ENCODE results near the gene CFAP221. TPM values are rescaled to one million over a fixed set of nuclear protein-coding genes. Genes with fewer than 3 reads are reported as not detected.

Gene CFAP221
- total RNA-seq, 1 experiment from 2014 or later, result not detected

DNA sequence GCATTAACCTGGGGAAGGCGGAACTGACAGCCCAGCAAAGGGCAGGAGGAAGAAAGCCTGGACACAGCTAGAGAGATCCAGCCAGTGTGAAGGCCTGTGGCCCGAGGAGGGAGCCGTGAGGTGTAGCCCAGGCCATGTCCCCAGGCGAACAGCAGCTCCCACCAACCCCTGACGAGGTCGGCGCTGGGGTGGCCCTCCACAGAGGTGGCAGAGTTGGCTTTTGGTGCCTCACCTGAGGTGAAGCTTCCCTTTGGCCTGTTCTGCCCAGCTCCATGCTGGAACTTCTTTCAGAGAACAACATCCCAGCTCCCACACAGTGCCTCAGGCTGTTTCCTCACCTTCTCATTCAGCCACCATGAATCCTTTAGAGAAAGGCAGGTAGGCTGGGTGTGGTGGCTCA lies 148.1 kb downstream of the CFAP221 start:
- H3K4me3 Mint-ChIP-seq (ENCODE audit: unreplicated experiment), result no peak overlapping the region
- no peak for DNase-seq (ENCODE audit: unreplicated experiment)
- intact Hi-C loops (cut with micrococcal nuclease), result no loop called here
- TF ChIP-seq, protein P1, sequence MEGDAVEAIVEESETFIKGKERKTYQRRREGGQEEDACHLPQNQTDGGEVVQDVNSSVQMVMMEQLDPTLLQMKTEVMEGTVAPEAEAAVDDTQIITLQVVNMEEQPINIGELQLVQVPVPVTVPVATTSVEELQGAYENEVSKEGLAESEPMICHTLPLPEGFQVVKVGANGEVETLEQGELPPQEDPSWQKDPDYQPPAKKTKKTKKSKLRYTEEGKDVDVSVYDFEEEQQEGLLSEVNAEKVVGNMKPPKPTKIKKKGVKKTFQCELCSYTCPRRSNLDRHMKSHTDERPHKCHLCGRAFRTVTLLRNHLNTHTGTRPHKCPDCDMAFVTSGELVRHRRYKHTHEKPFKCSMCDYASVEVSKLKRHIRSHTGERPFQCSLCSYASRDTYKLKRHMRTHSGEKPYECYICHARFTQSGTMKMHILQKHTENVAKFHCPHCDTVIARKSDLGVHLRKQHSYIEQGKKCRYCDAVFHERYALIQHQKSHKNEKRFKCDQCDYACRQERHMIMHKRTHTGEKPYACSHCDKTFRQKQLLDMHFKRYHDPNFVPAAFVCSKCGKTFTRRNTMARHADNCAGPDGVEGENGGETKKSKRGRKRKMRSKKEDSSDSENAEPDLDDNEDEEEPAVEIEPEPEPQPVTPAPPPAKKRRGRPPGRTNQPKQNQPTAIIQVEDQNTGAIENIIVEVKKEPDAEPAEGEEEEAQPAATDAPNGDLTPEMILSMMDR (IDR thresholded peaks at IDR 0.05; ENCODE audit: unreplicated experiment), result no peak
- BruUV-seq (replicated peaks), result no TSS peak
- H3K36me3 Mint-ChIP-seq (ENCODE audit: insufficient read depth, unreplicated experiment), result no peaks in the 10 kb centered on the region
- H3K4me1 Mint-ChIP-seq (ENCODE audit: insufficient read depth, unreplicated experiment), result peaks cover 4% of the 10 kb centered on the region
- H3K27ac Mint-ChIP-seq (ENCODE audit: low read depth, unreplicated experiment), result no peak overlapping the region
- CTCF ChIA-PET, result interaction anchor here (0.5 kb wide), 1 partner anchor 213 kb away, joined by 3 read pairs; no protein-coding TSS in a partner anchor
- H3K27me3 Mint-ChIP-seq (ENCODE audit: insufficient read depth, unreplicated experiment), result no peaks in the 10 kb centered on the region
- POLR2A ChIA-PET, result interaction anchor here (0.8 kb wide), 1 partner anchor 22 kb away, joined by 3 read pairs; no protein-coding TSS in a partner anchor
- no peaks in the 10 kb centered on the region for H3K9me3 Mint-ChIP-seq (ENCODE audit: unreplicated experiment)

DNA sequence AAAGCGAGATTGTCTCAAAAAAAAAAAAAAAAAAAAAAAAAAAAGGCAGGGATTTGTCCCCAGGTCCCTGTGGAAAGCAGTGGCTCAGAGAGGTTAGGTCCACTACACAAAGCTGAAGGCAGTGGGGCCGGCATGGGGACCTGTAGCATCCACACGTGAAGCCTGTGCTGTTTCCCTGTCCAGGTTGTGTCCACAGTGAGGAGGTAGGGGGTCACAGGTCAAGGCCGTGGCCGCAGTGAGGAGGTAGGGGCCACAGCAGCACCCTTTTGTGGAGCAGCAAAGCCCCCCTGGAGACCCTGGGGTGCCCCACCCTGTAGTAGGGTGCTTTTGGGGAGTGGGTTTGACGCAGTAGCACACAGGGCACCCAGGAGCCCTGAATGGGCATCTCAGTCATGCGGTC lies 148.7 kb downstream of the CFAP221 start:
- Mint-ChIP-seq H3K27me3 (ENCODE audit: insufficient read depth, unreplicated experiment) (no peaks in the 10 kb centered on the region), H3K9me3 (ENCODE audit: unreplicated experiment) (no peaks in the 10 kb centered on the region), H3K4me1 (ENCODE audit: insufficient read depth, unreplicated experiment) (peaks cover 4% of the 10 kb centered on the region), H3K4me3 (ENCODE audit: unreplicated experiment) (no peak overlapping the region), H3K36me3 (ENCODE audit: insufficient read depth, unreplicated experiment) (no peaks in the 10 kb centered on the region), H3K27ac (ENCODE audit: low read depth, unreplicated experiment) (no peak overlapping the region)
- no TSS peak for BruUV-seq (replicated peaks)
- TF ChIP-seq, protein P1 (IDR thresholded peaks at IDR 0.05; ENCODE audit: unreplicated experiment), result no peak
- ChIA-PET CTCF (interaction anchor here (1.7 kb wide), 1 partner anchor 11 kb away, joined by 10 read pairs; no protein-coding TSS in a partner anchor), POLR2A (interaction anchor here (0.8 kb wide), 1 partner anchor 21 kb away, joined by 3 read pairs; no protein-coding TSS in a partner anchor)
- intact Hi-C loops (cut with micrococcal nuclease), result no loop called here
- no peak for DNase-seq (ENCODE audit: unreplicated experiment)

DNA sequence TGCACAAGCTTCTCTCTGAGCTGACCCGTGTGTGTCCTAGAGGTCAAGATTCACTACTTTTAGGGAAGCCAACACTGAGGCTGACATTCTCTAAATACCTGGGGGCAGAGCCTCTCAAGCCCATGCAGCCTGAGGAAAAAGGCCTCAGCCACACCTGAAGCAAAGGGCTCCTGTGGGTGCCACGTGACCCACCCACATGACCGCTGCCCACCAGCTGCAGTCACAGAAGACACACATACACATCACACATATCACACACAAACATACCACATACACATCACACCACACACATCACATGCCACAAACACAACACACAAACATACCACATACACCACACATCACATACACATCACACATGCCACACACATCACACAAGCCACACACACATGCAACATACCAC lies 149.3 kb downstream of the CFAP221 start:
- ChIA-PET POLR2A (no interaction called here), CTCF (interaction anchor here (1.7 kb wide), 1 partner anchor 10 kb away, joined by 10 read pairs; no protein-coding TSS in a partner anchor)
- no peak for DNase-seq (ENCODE audit: unreplicated experiment)
- no peak overlapping the region for H3K4me3 Mint-ChIP-seq (ENCODE audit: unreplicated experiment)
- TF ChIP-seq, protein P1 (IDR thresholded peaks at IDR 0.05; ENCODE audit: unreplicated experiment), result no peak
- peaks cover 4% of the 10 kb centered on the region for H3K4me1 Mint-ChIP-seq (ENCODE audit: insufficient read depth, unreplicated experiment)
- H3K27me3 Mint-ChIP-seq (ENCODE audit: insufficient read depth, unreplicated experiment), result no peaks in the 10 kb centered on the region
- H3K27ac Mint-ChIP-seq (ENCODE audit: low read depth, unreplicated experiment), result no peak overlapping the region
- no TSS peak for BruUV-seq (replicated peaks)
- intact Hi-C loops (cut with micrococcal nuclease), result no loop called here
- H3K36me3 Mint-ChIP-seq (ENCODE audit: insufficient read depth, unreplicated experiment), result no peaks in the 10 kb centered on the region
- no peaks in the 10 kb centered on the region for H3K9me3 Mint-ChIP-seq (ENCODE audit: unreplicated experiment)

DNA sequence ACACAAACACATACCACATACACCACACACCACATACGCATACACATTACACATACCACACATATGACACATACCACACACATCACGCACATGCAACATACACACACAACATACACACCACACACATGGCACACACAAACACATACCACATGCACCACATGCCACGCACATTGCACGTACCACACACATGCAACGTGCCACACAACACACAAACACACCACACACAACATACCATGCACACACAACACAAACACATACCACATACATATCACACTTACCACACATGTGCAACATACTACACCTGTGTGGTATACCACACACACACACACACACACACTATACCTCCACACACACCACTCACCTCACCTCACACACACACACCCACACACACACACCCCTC lies 149.7 kb downstream of the CFAP221 start:
- CTCF ChIA-PET, result interaction anchor here (0.7 to 1.7 kb wide), 3 partner anchors 10 to 479 kb away, joined by 3 to 10 read pairs (median 5); no protein-coding TSS in a partner anchor
- H3K27ac Mint-ChIP-seq (ENCODE audit: low read depth, unreplicated experiment), result no peak overlapping the region
- POLR2A ChIA-PET, result no interaction called here
- no peaks in the 10 kb centered on the region for H3K9me3 Mint-ChIP-seq (ENCODE audit: unreplicated experiment)
- no peaks in the 10 kb centered on the region for H3K36me3 Mint-ChIP-seq (ENCODE audit: insufficient read depth, unreplicated experiment)
- DNase-seq (ENCODE audit: unreplicated experiment), result no peak
- peaks cover 4% of the 10 kb centered on the region for H3K4me1 Mint-ChIP-seq (ENCODE audit: insufficient read depth, unreplicated experiment)
- TF ChIP-seq, protein P1 (IDR thresholded peaks at IDR 0.05; ENCODE audit: unreplicated experiment), result no peak
- intact Hi-C loops (cut with micrococcal nuclease), result no loop called here
- no TSS peak for BruUV-seq (replicated peaks)
- H3K4me3 Mint-ChIP-seq (ENCODE audit: unreplicated experiment), result no peak overlapping the region
- H3K27me3 Mint-ChIP-seq (ENCODE audit: insufficient read depth, unreplicated experiment), result no peaks in the 10 kb centered on the region
